HK-2 (cell line): ENCODE measurements around the gene KCNE4.

ENCODE experiments used
- DNase-seq: peaks from one replicate; pipeline ENCODE4 v3.0.0-alpha.2; 2018; ENCODE audit not compliant: unreplicated experiment

The KCNE4 gene

GRCh38 chr2:223041527-223042109, 10.4 kb upstream of the KCNE4 start:
- peak; percentile 80 for DNase-seq

- no peak for DNase-seq
Measured at GRCh38 chr2:223042284-223042683, 9.7 kb upstream of the KCNE4 start.

GRCh38 chr2:223042704-223043118, 9.3 kb upstream of the KCNE4 start:
- DNase-seq: peak; percentile 17

GRCh38 chr2:223043164-223043941, 8.6 kb upstream of the KCNE4 start:
- DNase-seq: no peak

- DNase-seq: no peak
Measured at GRCh38 chr2:223044092-223044836, 7.7 kb upstream of the KCNE4 start.

GRCh38 chr2:223044916-223045700, 6.9 kb upstream of the KCNE4 start:
- DNase-seq: no peak

GRCh38 chr2:223046470-223047040, 5.4 kb upstream of the KCNE4 start:
- no peak for DNase-seq

- no peak for DNase-seq
Measured at GRCh38 chr2:223047260-223047761, 4.7 kb upstream of the KCNE4 start.

GRCh38 chr2:223048519-223048918, 3.5 kb upstream of the KCNE4 start:
- DNase-seq: no peak

- no peak for DNase-seq
Measured at GRCh38 chr2:223049356-223049755, 2.6 kb upstream of the KCNE4 start.

- DNase-seq: no peak
Measured at GRCh38 chr2:223050188-223050587, 1.8 kb upstream of the KCNE4 start.

GRCh38 chr2:223050900-223051504, 988 bp upstream of the KCNE4 start:
- DNase-seq: no peak

GRCh38 chr2:223052548-223053483, 826 bp downstream of the KCNE4 start:
- no peak for DNase-seq

GRCh38 chr2:223053484-223054192, 1.6 kb downstream of the KCNE4 start:
- DNase-seq: no peak

GRCh38 chr2:223054193-223054781, 2.3 kb downstream of the KCNE4 start:
- no peak for DNase-seq

GRCh38 chr2:223055140-223055539, 3.1 kb downstream of the KCNE4 start:
- DNase-seq: no peak

GRCh38 chr2:223055836-223056235, 3.8 kb downstream of the KCNE4 start:
- DNase-seq: no peak

- no peak for DNase-seq
Measured at GRCh38 chr2:223056701-223057418, 4.9 kb downstream of the KCNE4 start.
